GM06990 (cell line): Measurements from ENCODE around the gene NTM.

Experiments
- DNase-seq: peaks from one replicate; pipeline ENCODE4 v3.0.0-alpha.2; 2011; ENCODE audit not compliant: insufficient read length; ENCODE audit errors: extremely low read depth
- H3K27me3 ChIP-seq: replicated peaks from 2 replicates; pipeline ENCODE4 v1.6.0; 2011; ENCODE audit warnings: low read length; ENCODE audit not compliant: control insufficient read depth, insufficient read depth
- H3K36me3 ChIP-seq: 2 replicates; pipeline ENCODE4 v1.5.1; 2011; ENCODE audit warnings: low read length; ENCODE audit not compliant: control insufficient read depth, insufficient read depth
- H3K4me3 ChIP-seq: replicated peaks from 2 replicates; pipeline ENCODE4 v1.5.1; 2011; ENCODE audit warnings: low read depth, mild to moderate bottlenecking, control low read depth, low read length
- CTCF ChIP-seq: IDR thresholded peaks from 2 replicates; pipeline ENCODE4 v1.5.1; 2011; ENCODE audit warnings: low read length, control low read depth, mild to moderate bottlenecking, inconsistent platforms; ENCODE audit not compliant: insufficient read depth, poor library complexity, severe bottlenecking

Gene NTM

GRCh38 chr11:131922220-131922619 is 551.8 kb downstream of the NTM start:
- no peak for DNase-seq

GRCh38 chr11:131923309-131923708 is 552.9 kb downstream of the NTM start:
- no peak for TF ChIP-seq CTCF
- H3K27me3 ChIP-seq, result peaks cover 1% of the 10 kb centered on the region; the same call in 1 of the 2 replicates
- H3K36me3 ChIP-seq, result no peaks in the 10 kb centered on the region
- DNase-seq, result no peak
- H3K4me3 ChIP-seq, result no peak overlapping the region

More at GRCh38 chr11:131922220-131922619, 551.8 kb downstream of the NTM start:
- no peak overlapping the region for H3K4me3 ChIP-seq
- no peaks in the 10 kb centered on the region for H3K36me3 ChIP-seq
- no peak for TF ChIP-seq CTCF
- H3K27me3 ChIP-seq, result peaks cover 2% of the 10 kb centered on the region; the same call in 1 of the 2 replicates

GRCh38 chr11:131924001-131924400 is 553.6 kb downstream of the NTM start:
- no peak for TF ChIP-seq CTCF
- H3K27me3 ChIP-seq, result no peaks in the 10 kb centered on the region
- no peak overlapping the region for H3K4me3 ChIP-seq
- H3K36me3 ChIP-seq, result no peaks in the 10 kb centered on the region
- no peak for DNase-seq

GRCh38 chr11:131924457-131925201 is 554.2 kb downstream of the NTM start:
- Histone ChIP-seq H3K36me3 (no peaks in the 10 kb centered on the region), H3K27me3 (no peaks in the 10 kb centered on the region), H3K4me3 (no peak overlapping the region)
- DNase-seq, result no peak
- no peak for TF ChIP-seq CTCF

- Histone ChIP-seq H3K36me3 (no peaks in the 10 kb centered on the region), H3K27me3 (no peaks in the 10 kb centered on the region), H3K4me3 (no peak overlapping the region)
- TF ChIP-seq CTCF, result no peak
- no peak for DNase-seq
Observed at GRCh38 chr11:131925829-131926228, 555.4 kb downstream of the NTM start.
